ENCODE data around the gene INPP4A.

INPP4A gene

DNA sequence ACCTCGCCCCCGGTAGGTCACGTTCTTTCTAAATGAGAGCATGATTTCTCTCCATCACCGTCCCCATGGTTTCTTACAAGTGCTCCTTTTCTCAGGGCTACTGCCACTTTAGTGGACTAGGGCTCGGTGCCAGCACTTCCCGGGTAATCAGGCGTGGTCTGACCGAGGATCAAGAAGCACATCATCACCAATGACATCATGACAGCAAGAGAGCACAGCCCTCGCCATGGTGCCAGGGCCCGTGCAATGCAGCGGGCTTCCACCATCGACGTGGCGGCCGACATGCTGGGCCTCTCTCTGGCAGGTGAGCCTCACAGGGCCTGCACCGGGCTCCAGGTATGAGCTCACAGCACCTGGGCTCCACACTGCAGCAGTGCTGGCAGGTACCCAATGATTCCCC lies 75.2 kb downstream of the INPP4A start:
- H3K4me3 ChIP-seq (ENCODE audit: low read depth, low read length), result no peak overlapping the region
- TF ChIP-seq, protein P1, sequence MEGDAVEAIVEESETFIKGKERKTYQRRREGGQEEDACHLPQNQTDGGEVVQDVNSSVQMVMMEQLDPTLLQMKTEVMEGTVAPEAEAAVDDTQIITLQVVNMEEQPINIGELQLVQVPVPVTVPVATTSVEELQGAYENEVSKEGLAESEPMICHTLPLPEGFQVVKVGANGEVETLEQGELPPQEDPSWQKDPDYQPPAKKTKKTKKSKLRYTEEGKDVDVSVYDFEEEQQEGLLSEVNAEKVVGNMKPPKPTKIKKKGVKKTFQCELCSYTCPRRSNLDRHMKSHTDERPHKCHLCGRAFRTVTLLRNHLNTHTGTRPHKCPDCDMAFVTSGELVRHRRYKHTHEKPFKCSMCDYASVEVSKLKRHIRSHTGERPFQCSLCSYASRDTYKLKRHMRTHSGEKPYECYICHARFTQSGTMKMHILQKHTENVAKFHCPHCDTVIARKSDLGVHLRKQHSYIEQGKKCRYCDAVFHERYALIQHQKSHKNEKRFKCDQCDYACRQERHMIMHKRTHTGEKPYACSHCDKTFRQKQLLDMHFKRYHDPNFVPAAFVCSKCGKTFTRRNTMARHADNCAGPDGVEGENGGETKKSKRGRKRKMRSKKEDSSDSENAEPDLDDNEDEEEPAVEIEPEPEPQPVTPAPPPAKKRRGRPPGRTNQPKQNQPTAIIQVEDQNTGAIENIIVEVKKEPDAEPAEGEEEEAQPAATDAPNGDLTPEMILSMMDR (IDR thresholded peaks at IDR 0.05; ENCODE audit: borderline replicate concordance, insufficient read depth, low read depth, low read length), result no peak

DNA sequence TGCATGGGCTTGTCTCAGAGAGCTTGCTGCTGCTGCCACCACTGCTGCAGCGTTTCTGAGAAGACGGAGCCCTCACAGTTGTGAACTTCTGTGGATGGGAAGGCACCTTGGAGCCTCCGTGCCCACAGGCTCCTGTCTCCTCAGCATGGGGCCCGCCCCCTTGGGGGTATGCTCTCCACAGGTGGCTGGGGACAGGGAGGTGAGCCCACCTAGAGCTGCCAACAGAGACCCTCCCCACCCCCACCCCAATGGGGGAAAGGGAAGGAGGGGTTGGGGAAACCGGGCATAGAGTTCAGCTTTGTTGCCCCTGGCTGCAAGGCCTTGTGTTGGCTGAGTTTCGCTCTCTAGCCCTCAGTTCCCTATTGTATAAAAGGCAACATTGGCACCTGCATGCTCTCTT lies 76.1 kb downstream of the INPP4A start:
- TF ChIP-seq, protein P1 (IDR thresholded peaks at IDR 0.05; ENCODE audit: borderline replicate concordance, insufficient read depth, low read depth, low read length), result no peak
- H3K4me3 ChIP-seq (ENCODE audit: low read depth, low read length), result no peak overlapping the region

DNA sequence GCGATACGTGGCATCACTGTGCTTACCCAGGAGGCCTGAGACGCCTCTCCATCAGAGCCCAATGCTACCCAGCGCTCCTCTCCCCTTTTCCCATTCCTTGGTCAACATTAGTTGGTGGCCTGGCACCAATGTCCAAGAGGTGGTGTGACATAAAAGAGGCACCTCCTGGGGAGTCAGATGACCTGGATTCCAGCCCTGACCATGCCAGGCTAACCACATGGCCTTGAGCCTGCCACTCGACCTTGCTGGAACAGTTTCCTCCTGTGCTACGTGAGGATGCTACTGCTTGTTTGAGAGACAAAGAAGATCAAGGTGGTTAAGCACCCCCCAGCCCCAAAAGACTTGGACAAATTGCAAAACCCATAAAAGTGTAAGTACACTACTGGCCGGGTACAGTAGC lies 76.6 kb downstream of the INPP4A start:
- TF ChIP-seq, protein P1 (IDR thresholded peaks at IDR 0.05; ENCODE audit: borderline replicate concordance, insufficient read depth, low read depth, low read length), result no peak
- no peak overlapping the region for H3K4me3 ChIP-seq (ENCODE audit: low read depth, low read length)

DNA sequence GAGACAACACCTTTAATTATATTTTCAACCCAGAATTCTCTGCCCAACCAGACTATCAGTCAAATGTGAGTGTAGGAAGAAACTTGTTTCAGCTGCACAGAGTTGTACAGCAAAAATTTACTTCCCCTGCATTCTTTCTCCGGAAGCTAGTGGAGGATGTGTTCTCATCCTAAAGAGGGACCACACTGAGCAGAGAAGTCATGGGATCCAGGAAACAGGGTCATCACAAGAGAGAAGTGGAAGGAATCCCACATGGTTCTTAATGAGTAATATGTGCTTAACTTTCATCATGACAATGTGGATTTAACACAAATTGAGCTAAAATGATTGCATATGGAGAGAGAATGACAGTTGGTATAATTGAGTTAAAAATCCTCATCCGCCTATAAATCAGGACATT lies 78.2 kb downstream of the INPP4A start:
- no peak overlapping the region for H3K4me3 ChIP-seq (ENCODE audit: low read depth, low read length)
- TF ChIP-seq, protein P1 (IDR thresholded peaks at IDR 0.05; ENCODE audit: borderline replicate concordance, insufficient read depth, low read depth, low read length), result no peak

GRCh38 chr2:98524168-98524567 lies 79.5 kb downstream of the INPP4A start:
- no peak overlapping the region for H3K4me3 ChIP-seq (ENCODE audit: low read depth, low read length)
- TF ChIP-seq, protein P1 (IDR thresholded peaks at IDR 0.05; ENCODE audit: borderline replicate concordance, insufficient read depth, low read depth, low read length), result no peak

DNA sequence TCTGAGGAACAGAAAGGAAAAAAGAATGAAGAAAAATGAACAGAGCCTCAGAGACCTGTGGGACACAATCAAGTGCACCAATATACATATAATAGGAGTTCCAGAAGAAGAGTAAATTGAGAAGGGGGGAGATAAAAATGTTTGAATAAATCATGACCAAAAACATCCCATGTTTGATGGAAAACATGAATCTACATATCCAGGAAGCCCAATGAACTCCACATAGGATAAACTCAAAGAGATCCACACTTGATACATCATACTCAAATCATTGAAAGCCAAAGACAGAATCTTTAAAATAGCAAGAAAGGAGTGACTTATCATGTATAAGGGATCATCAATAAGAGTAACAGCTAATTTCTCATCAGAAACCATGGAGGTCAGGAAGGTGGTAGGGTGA lies 83.7 kb downstream of the INPP4A start:
- TF ChIP-seq, protein P1 (IDR thresholded peaks at IDR 0.05; ENCODE audit: borderline replicate concordance, insufficient read depth, low read depth, low read length), result no peak

GRCh38 chr2:98530114-98530513 lies 85.5 kb downstream of the INPP4A start:
- TF ChIP-seq, protein P1 (IDR thresholded peaks at IDR 0.05; ENCODE audit: borderline replicate concordance, insufficient read depth, low read depth, low read length), result no peak
- H3K4me3 ChIP-seq (ENCODE audit: low read depth, low read length), result no peak overlapping the region

More for the DNA sequence above, 83.7 kb downstream of the INPP4A start:
- no peak overlapping the region for H3K4me3 ChIP-seq (ENCODE audit: low read depth, low read length)

Measured in GM12875 (cell line).